ACC112 (cell line): ENCODE results near the gene FERMT1.

Experiments used
- H2AFZ ChIP-seq: fragments of 200-600 bp; sonication (generic); one replicate; pipeline ENCODE4 v1.6.0; 2017; ENCODE audit warnings: antibody characterized with exemption, low read length; ENCODE audit not compliant: unreplicated experiment
- H3K27ac ChIP-seq: fragments of 200-600 bp; sonication (generic); 2 replicates; pipeline ENCODE4 v1.5.1; 2014; ENCODE audit warnings: low read depth, mild to moderate bottlenecking, antibody characterized with exemption, low read length, moderate library complexity
- H3K27me3 ChIP-seq: fragments of 200-600 bp; sonication (generic); 2 replicates; pipeline ENCODE4 v1.6.1; 2014; ENCODE audit warnings: mild to moderate bottlenecking, antibody characterized with exemption, low read length, moderate library complexity, mixed read lengths; ENCODE audit not compliant: insufficient read depth
- H3K36me3 ChIP-seq: fragments of 200-600 bp; sonication (generic); 2 replicates; pipeline ENCODE4 v1.6.1; 2016; ENCODE audit warnings: mild to moderate bottlenecking, antibody characterized with exemption, low read length, moderate library complexity, mixed read lengths; ENCODE audit not compliant: insufficient read depth
- H3K4me1 ChIP-seq: fragments of 200-600 bp; sonication (generic); one replicate; pipeline ENCODE4 v1.6.1; 2016; ENCODE audit warnings: low read length, mixed read lengths; ENCODE audit not compliant: insufficient read depth, unreplicated experiment, control insufficient read depth
- H3K4me3 ChIP-seq: fragments of 200-600 bp; sonication (generic); 2 replicates; pipeline ENCODE4 v1.5.1; 2014; ENCODE audit warnings: mild to moderate bottlenecking, low read depth, low read length
- H3K79me2 ChIP-seq: fragments of 200-600 bp; sonication (generic); one replicate; pipeline ENCODE4 v1.6.0; 2016; ENCODE audit warnings: low read length; ENCODE audit not compliant: control insufficient read depth, unreplicated experiment, insufficient read depth

Gene FERMT1

GRCh38 chr20:6122873-6123648, at the start of gene FERMT1:
Gene FERMT1 (minus strand): TSS chr20:6123030. CDS start chr20:6119554, 3,476 bp downstream.
- peak within 1 kb of the TSS; percentile 86 for H2AFZ ChIP-seq
- no peaks in the 10 kb centered on the region for H3K79me2 ChIP-seq
- H3K4me3 ChIP-seq = peak within 1 kb of the TSS; percentile 86
- no peaks in the 10 kb centered on the region for H3K36me3 ChIP-seq
- peaks cover 4% of the 10 kb centered on the region for H3K4me1 ChIP-seq
- peaks cover 10% of the 10 kb centered on the region for H3K27me3 ChIP-seq
- H3K27ac ChIP-seq = peak within 1 kb of the TSS; percentile 66

GRCh38 chr20:6169251-6169650, 46.4 kb upstream of the FERMT1 start:
- Histone ChIP-seq H3K27me3 (peaks cover 38% of the 10 kb centered on the region), H3K79me2 (no peaks in the 10 kb centered on the region), H3K36me3 (no peaks in the 10 kb centered on the region), H2AFZ (no peak overlapping the region), H3K4me3 (no peak overlapping the region), H3K4me1 (no peaks in the 10 kb centered on the region), H3K27ac (no peak overlapping the region)

GRCh38 chr20:6168204-6168603, 45.4 kb upstream of the FERMT1 start:
- Histone ChIP-seq H3K4me1 (no peaks in the 10 kb centered on the region), H3K27me3 (peaks cover 45% of the 10 kb centered on the region), H3K36me3 (no peaks in the 10 kb centered on the region), H3K27ac (no peak overlapping the region), H3K79me2 (no peaks in the 10 kb centered on the region), H2AFZ (no peak overlapping the region), H3K4me3 (no peak overlapping the region)

- Histone ChIP-seq H3K4me3 (no peak overlapping the region), H3K4me1 (no peaks in the 10 kb centered on the region), H3K27ac (no peak overlapping the region), H2AFZ (no peak overlapping the region), H3K36me3 (no peaks in the 10 kb centered on the region), H3K27me3 (peaks cover 52% of the 10 kb centered on the region), H3K79me2 (no peaks in the 10 kb centered on the region)
Observed at GRCh38 chr20:6165346-6165745, 42.5 kb upstream of the FERMT1 start.

GRCh38 chr20:6164421-6165341, 41.9 kb upstream of the FERMT1 start:
- Histone ChIP-seq H3K79me2 (no peaks in the 10 kb centered on the region), H2AFZ (no peak overlapping the region), H3K27me3 (peaks cover 53% of the 10 kb centered on the region), H3K4me3 (no peak overlapping the region), H3K36me3 (no peaks in the 10 kb centered on the region), H3K27ac (no peak overlapping the region), H3K4me1 (no peaks in the 10 kb centered on the region)

- H3K4me1 ChIP-seq = no peaks in the 10 kb centered on the region
- H3K4me3 ChIP-seq = no peak overlapping the region
- no peaks in the 10 kb centered on the region for H3K79me2 ChIP-seq
- peaks cover 49% of the 10 kb centered on the region for H3K27me3 ChIP-seq
- no peak overlapping the region for H3K27ac ChIP-seq
- no peak overlapping the region for H2AFZ ChIP-seq
- no peaks in the 10 kb centered on the region for H3K36me3 ChIP-seq
Observed at GRCh38 chr20:6160736-6161135, 37.9 kb upstream of the FERMT1 start.

GRCh38 chr20:6157345-6157744, 34.5 kb upstream of the FERMT1 start:
- Histone ChIP-seq H3K79me2 (no peaks in the 10 kb centered on the region), H3K36me3 (no peaks in the 10 kb centered on the region), H3K27ac (no peak overlapping the region), H2AFZ (no peak overlapping the region), H3K27me3 (peaks cover 55% of the 10 kb centered on the region), H3K4me3 (no peak overlapping the region), H3K4me1 (no peaks in the 10 kb centered on the region)

- Histone ChIP-seq H3K36me3 (no peaks in the 10 kb centered on the region), H3K4me3 (no peak overlapping the region), H3K27ac (no peak overlapping the region), H3K79me2 (no peaks in the 10 kb centered on the region), H3K4me1 (no peaks in the 10 kb centered on the region), H3K27me3 (peaks cover 65% of the 10 kb centered on the region), H2AFZ (no peak overlapping the region)
Observed at GRCh38 chr20:6152777-6153176, 29.9 kb upstream of the FERMT1 start.

- Histone ChIP-seq H3K36me3 (no peaks in the 10 kb centered on the region), H2AFZ (no peak overlapping the region), H3K4me3 (no peak overlapping the region), H3K27ac (no peak overlapping the region), H3K27me3 (peaks cover 64% of the 10 kb centered on the region), H3K79me2 (no peaks in the 10 kb centered on the region), H3K4me1 (no peaks in the 10 kb centered on the region)
Observed at GRCh38 chr20:6148073-6148472, 25.2 kb upstream of the FERMT1 start.

- Histone ChIP-seq H3K4me1 (no peaks in the 10 kb centered on the region), H3K36me3 (no peaks in the 10 kb centered on the region), H3K79me2 (no peaks in the 10 kb centered on the region), H3K27me3 (peaks cover 57% of the 10 kb centered on the region), H3K27ac (no peak overlapping the region), H3K4me3 (no peak overlapping the region), H2AFZ (no peak overlapping the region)
Observed at GRCh38 chr20:6142348-6142993, 19.6 kb upstream of the FERMT1 start.
